H9 (cell line): ENCODE data around the gene TULP3. TPM values are rescaled to one million over a fixed set of nuclear protein-coding genes. Genes with fewer than 3 reads are reported as not detected.

ENCODE experiments used
- DNase-seq: peaks from one replicate; pipeline ENCODE4 v3.0.0-alpha.2; 2017
- H2AFZ ChIP-seq: one replicate; pipeline ENCODE4 v1.6.1; 2013; ENCODE audit warnings: mild to moderate bottlenecking, low read length, control low read depth, moderate library complexity
- H2AK5ac ChIP-seq: 2 replicates; pipeline ENCODE4 v1.6.1; 2013; ENCODE audit warnings: low read length, control low read depth, mixed read lengths; ENCODE audit not compliant: insufficient read length
- H2BK120ac ChIP-seq: one replicate; pipeline ENCODE4 v1.6.1; 2013; ENCODE audit warnings: low read depth, mild to moderate bottlenecking, low read length, control low read depth, inconsistent platforms; ENCODE audit not compliant: poor library complexity, severe bottlenecking
- H2BK12ac ChIP-seq: 2 replicates; pipeline ENCODE4 v1.6.1; 2013; ENCODE audit warnings: low read length, control low read depth, mixed read lengths, low read depth; ENCODE audit not compliant: insufficient read length
- H2BK15ac ChIP-seq: 2 replicates; pipeline ENCODE4 v1.6.1; 2013; ENCODE audit warnings: low read depth, low read length, control low read depth
- H2BK20ac ChIP-seq: one replicate; pipeline ENCODE4 v1.6.1; 2013; ENCODE audit warnings: low read depth, mild to moderate bottlenecking, low read length, control low read depth, inconsistent platforms; ENCODE audit not compliant: poor library complexity, severe bottlenecking
- H2BK5ac ChIP-seq: 2 replicates; pipeline ENCODE4 v1.6.1; 2013; ENCODE audit warnings: low read length, control low read depth, mixed read lengths; ENCODE audit not compliant: insufficient read length
- H3K14ac ChIP-seq: 2 replicates; pipeline ENCODE4 v1.6.1; 2013; ENCODE audit warnings: low read length, control low read depth; ENCODE audit not compliant: insufficient read depth
- H3K18ac ChIP-seq: 2 replicates; pipeline ENCODE4 v1.6.1; 2013; ENCODE audit warnings: low read depth, mild to moderate bottlenecking, mixed read lengths, low read length, control low read depth; ENCODE audit not compliant: insufficient read length
- H3K23ac ChIP-seq: 2 replicates; pipeline ENCODE4 v1.6.1; 2013; ENCODE audit warnings: low read length, control low read depth, mixed read lengths, low read depth; ENCODE audit not compliant: insufficient read length
- H3K23me2 ChIP-seq: 2 replicates; pipeline ENCODE4 v1.6.1; 2013; ENCODE audit warnings: low read depth, mild to moderate bottlenecking, mixed read lengths, low read length, control low read depth; ENCODE audit not compliant: insufficient read length, poor library complexity, severe bottlenecking
- H3K27ac ChIP-seq: 2 replicates; pipeline ENCODE4 v1.5.1; 2013; ENCODE audit warnings: low read length, control low read depth, mixed read lengths, low read depth; ENCODE audit not compliant: insufficient read length
- H3K27me3 ChIP-seq: 2 replicates; pipeline ENCODE4 v1.6.1; 2013; ENCODE audit warnings: low read length, control low read depth, inconsistent platforms; ENCODE audit not compliant: insufficient read depth
- H3K4ac ChIP-seq: 2 replicates; pipeline ENCODE4 v1.6.1; 2013; ENCODE audit warnings: low read depth, mild to moderate bottlenecking, control low read depth, inconsistent platforms, low read length, moderate library complexity
- H3K4me1 ChIP-seq: 2 replicates; pipeline ENCODE4 v1.6.1; 2013; ENCODE audit warnings: low read length, control low read depth, inconsistent platforms; ENCODE audit not compliant: insufficient read depth
- H3K4me2 ChIP-seq: 2 replicates; pipeline ENCODE4 v1.6.1; 2013; ENCODE audit warnings: low read length, control low read depth, mixed read lengths; ENCODE audit not compliant: insufficient read length, insufficient read depth
- H3K56ac ChIP-seq: 2 replicates; pipeline ENCODE4 v1.6.1; 2013; ENCODE audit warnings: low read depth, mild to moderate bottlenecking, mixed read lengths, low read length, control low read depth; ENCODE audit not compliant: insufficient read length
- H3K79me1 ChIP-seq: 2 replicates; pipeline ENCODE4 v1.6.1; 2013; ENCODE audit warnings: low read depth, mild to moderate bottlenecking, moderate library complexity, low read length, control low read depth, inconsistent platforms; ENCODE audit not compliant: insufficient read depth, poor library complexity, severe bottlenecking
- H3K79me2 ChIP-seq: 2 replicates; pipeline ENCODE4 v1.6.1; 2013; ENCODE audit warnings: low read length, control low read depth, inconsistent platforms; ENCODE audit not compliant: insufficient read depth
- H3K9ac ChIP-seq: 2 replicates; pipeline ENCODE4 v1.6.1; 2013; ENCODE audit warnings: low read length, control low read depth, mixed read lengths; ENCODE audit not compliant: insufficient read length; ENCODE audit errors: extremely low read depth
- H3K9me3 ChIP-seq: one replicate; pipeline ENCODE4 v1.6.1; 2013; ENCODE audit warnings: low read depth, low read length, inconsistent platforms; ENCODE audit not compliant: control insufficient read depth
- H3T11ph ChIP-seq: one replicate; pipeline ENCODE4 v1.6.1; 2013; ENCODE audit warnings: mild to moderate bottlenecking, low read length, control low read depth, inconsistent platforms
- H4K20me1 ChIP-seq: one replicate; pipeline ENCODE4 v1.6.1; 2013; ENCODE audit not compliant: control insufficient read depth, insufficient read length, insufficient read depth
- H4K5ac ChIP-seq: 2 replicates; pipeline ENCODE4 v1.6.1; 2013; ENCODE audit warnings: low read depth, mild to moderate bottlenecking, mixed read lengths, low read length, control low read depth; ENCODE audit not compliant: insufficient read length
- H4K8ac ChIP-seq: replicated peaks from 2 replicates; pipeline ENCODE4 v1.6.1; 2013; ENCODE audit warnings: low read length, control low read depth, mixed read lengths, low read depth; ENCODE audit not compliant: insufficient read length
- H4K91ac ChIP-seq: 2 replicates; pipeline ENCODE4 v1.6.1; 2013; ENCODE audit warnings: low read depth, mild to moderate bottlenecking, moderate library complexity, mixed read lengths, low read length, control low read depth; ENCODE audit not compliant: insufficient read length
- H3K27ac Mint-ChIP-seq, 3 experiments: 2 replicates in 2 of 3; 3 replicates in 1 of 3; pipeline ENCODE4 v1.8.0; 2020 to 2021; ENCODE audit warnings: mixed read lengths in 3 of 3, mild to moderate bottlenecking in 1 of 3, moderate library complexity in 1 of 3
- H3K27me3 Mint-ChIP-seq: 2 replicates; pipeline ENCODE4 v1.8.0; 2021; ENCODE audit warnings: low read depth, mild to moderate bottlenecking, moderate library complexity, mixed read lengths
- H3K36me3 Mint-ChIP-seq, 3 experiments: 2 replicates in 2 of 3; 3 replicates in 1 of 3; pipeline ENCODE4 v1.8.0; 2020 to 2021; ENCODE audit warnings: low read depth in 3 of 3, mixed read lengths in 3 of 3; ENCODE audit not compliant: insufficient read depth in 1 of 3
- H3K4me1 Mint-ChIP-seq, 2 experiments: 2 replicates each; pipeline ENCODE4 v1.8.0; 2020; ENCODE audit warnings: mixed read lengths in 2 of 2
- H3K4me3 Mint-ChIP-seq, 2 experiments: 2 replicates in 1 of 2; 3 replicates in 1 of 2; pipeline ENCODE4 v1.8.0; 2020 to 2021; ENCODE audit warnings: mild to moderate bottlenecking in 2 of 2, mixed read lengths in 2 of 2, moderate library complexity in 1 of 2
- H3K9me3 Mint-ChIP-seq, 2 experiments: 2 replicates in 1 of 2; 3 replicates in 1 of 2; pipeline ENCODE4 v1.8.0; 2020; ENCODE audit warnings: mild to moderate bottlenecking in 2 of 2, mixed read lengths in 2 of 2, moderate library complexity in 1 of 2
- WGBS: extraction: QIAGEN DNeasy Blood & Tissue Kit; methylation state at CpG from one replicate; pipeline ENCODE4 v1.1.7; 2013; ENCODE audit warnings: missing lambda C conversion rate, low lambda C conversion rate, mixed read lengths; ENCODE audit not compliant: insufficient read length; ENCODE audit errors: extremely low coverage; 5-methylcytosine and 5-hydroxymethylcytosine counted together
- total RNA-seq: library from RNA; stranded (reverse); gene quantifications from 2 replicates; pipeline ENCODE4 v1.2.1, GENCODE V29; 2021
- TF ChIP-seq, protein P1 (sequence below): fragments of 200-600 bp; sonication (generic); conservative IDR thresholded peaks from 3 replicates; pipeline ENCODE4 v1.8.0; 2021; ENCODE audit warnings: antibody characterized with exemption, mild to moderate bottlenecking

Gene TULP3
- total RNA-seq, 1 experiment from 2014 or later: 22.3 TPM

DNA sequence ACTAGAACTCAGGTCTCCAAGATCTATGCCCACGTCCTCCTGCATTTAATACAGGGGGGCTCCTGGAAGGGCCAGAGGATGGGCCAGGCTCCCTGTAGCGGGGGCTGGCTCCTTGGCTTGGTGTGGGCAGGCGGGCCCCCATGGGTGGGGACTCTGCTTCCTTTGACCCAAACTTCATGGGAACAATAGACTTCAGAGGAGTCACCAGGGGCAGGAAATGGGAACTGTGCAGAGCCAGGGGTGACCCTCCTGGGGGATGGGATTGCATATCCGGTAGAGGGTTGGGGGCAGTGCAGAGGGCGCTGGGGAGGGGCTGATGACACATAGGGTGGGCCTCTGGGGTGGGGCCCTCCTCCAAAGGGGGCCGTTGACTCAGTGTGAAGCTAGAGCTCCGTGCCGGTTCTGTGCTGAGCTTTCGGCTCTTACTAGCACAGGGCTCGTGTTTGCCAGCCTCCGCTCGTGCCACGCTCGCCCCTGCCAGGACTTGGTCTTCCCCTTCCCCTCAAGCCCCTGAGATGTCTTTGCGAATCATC, 73.1 kb downstream of the TULP3 start:
- no peaks in the 10 kb centered on the region for H3K9me3 ChIP-seq
- H2BK12ac ChIP-seq: peak overlapping the region; percentile 40
- H3K9ac ChIP-seq: no peak overlapping the region
- no CpG with 5 or more reads among the region's 15 CpGs for WGBS
- peaks cover 3% of the 10 kb centered on the region for H4K20me1 ChIP-seq
- H2BK20ac ChIP-seq: no peak overlapping the region
- H2BK15ac ChIP-seq: no peak overlapping the region
- H2BK5ac ChIP-seq: no peak overlapping the region
- Mint-ChIP-seq H3K27ac (peak overlapping the region; percentile 83 to 99 (median 88); a peak in 6 of 7 replicates), H3K27me3 (peaks cover 6% of the 10 kb centered on the region), H3K36me3 (peaks cover 11 to 42% (median 12%) of the 10 kb centered on the region in 3 experiments), H3K4me1 (peaks cover 39 to 42% of the 10 kb centered on the region in 2 experiments), H3K9me3 (no peaks in the 10 kb centered on the region; a peak in 1 of 5 replicates), H3K4me3 (peak overlapping the region; percentile 50 to 65)
- no peak overlapping the region for H3T11ph ChIP-seq
- no peak overlapping the region for H3K4ac ChIP-seq
- H3K27me3 ChIP-seq: no peaks in the 10 kb centered on the region
- peak; percentile 92 for DNase-seq
- peaks cover 38% of the 10 kb centered on the region; the same call in 1 of the 2 replicates for H3K79me2 ChIP-seq
- H3K27ac ChIP-seq: peak overlapping the region; percentile 41
- H3K18ac ChIP-seq: peak overlapping the region; percentile 75
- H3K56ac ChIP-seq: no peak overlapping the region
- H3K4me2 ChIP-seq: peak overlapping the region; percentile 53
- H3K4me1 ChIP-seq: peaks cover 3% of the 10 kb centered on the region; the same call in 1 of the 2 replicates
- no peaks in the 10 kb centered on the region for H3K79me1 ChIP-seq
- H3K23ac ChIP-seq: no peak overlapping the region
- no peak overlapping the region for H2BK120ac ChIP-seq
- peaks cover 19% of the 10 kb centered on the region for H3K23me2 ChIP-seq
- peak overlapping the region; percentile 77 for H3K14ac ChIP-seq
- H4K5ac ChIP-seq: no peak overlapping the region
- TF ChIP-seq, protein P1, sequence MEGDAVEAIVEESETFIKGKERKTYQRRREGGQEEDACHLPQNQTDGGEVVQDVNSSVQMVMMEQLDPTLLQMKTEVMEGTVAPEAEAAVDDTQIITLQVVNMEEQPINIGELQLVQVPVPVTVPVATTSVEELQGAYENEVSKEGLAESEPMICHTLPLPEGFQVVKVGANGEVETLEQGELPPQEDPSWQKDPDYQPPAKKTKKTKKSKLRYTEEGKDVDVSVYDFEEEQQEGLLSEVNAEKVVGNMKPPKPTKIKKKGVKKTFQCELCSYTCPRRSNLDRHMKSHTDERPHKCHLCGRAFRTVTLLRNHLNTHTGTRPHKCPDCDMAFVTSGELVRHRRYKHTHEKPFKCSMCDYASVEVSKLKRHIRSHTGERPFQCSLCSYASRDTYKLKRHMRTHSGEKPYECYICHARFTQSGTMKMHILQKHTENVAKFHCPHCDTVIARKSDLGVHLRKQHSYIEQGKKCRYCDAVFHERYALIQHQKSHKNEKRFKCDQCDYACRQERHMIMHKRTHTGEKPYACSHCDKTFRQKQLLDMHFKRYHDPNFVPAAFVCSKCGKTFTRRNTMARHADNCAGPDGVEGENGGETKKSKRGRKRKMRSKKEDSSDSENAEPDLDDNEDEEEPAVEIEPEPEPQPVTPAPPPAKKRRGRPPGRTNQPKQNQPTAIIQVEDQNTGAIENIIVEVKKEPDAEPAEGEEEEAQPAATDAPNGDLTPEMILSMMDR: no peak
- H4K91ac ChIP-seq: no peak overlapping the region
- no peak overlapping the region for H2AFZ ChIP-seq
- H4K8ac ChIP-seq: no peak overlapping the region
- H2AK5ac ChIP-seq: no peak overlapping the region
